Gastrocnemius medialis (tissue), 4 donors: ENCODE measurements around the gene DAB2IP.

ENCODE experiments used
- CTCF ChIP-seq, 5 experiments: fragments of 450-650 bp in 3 of 5; fragments of 200-600 bp in 2 of 5; sonication (generic) in 2 of 5; IDR thresholded peaks in 4 of 5; conservative IDR thresholded peaks in 1 of 5; 1 replicate in 4 of 5; 2 replicates in 1 of 5; pipeline ENCODE4 v1.5.1; 2016 to 2019; ENCODE audit warnings: antibody characterized with exemption in 5 of 5, mild to moderate bottlenecking in 3 of 5, moderate library complexity in 3 of 5
- POLR2A ChIP-seq, 2 donors: fragments of 450-650 bp; IDR thresholded peaks; one replicate each; pipeline ENCODE4 v1.6.1; 2017; ENCODE audit warnings: antibody characterized with exemption in 2 of 2, mild to moderate bottlenecking in 2 of 2, moderate library complexity in 2 of 2

GRCh38 chr9:121735793-121736770, 84.6 kb downstream of the DAB2IP start:
- TF ChIP-seq CTCF (IDR thresholded peaks at IDR 0.05 in 4 of 5, conservative IDR thresholded peaks at IDR 0.05 in 1 of 5) (no peak), POLR2A (IDR thresholded peaks at IDR 0.05) (no peak)
